Panc1 (cell line): ENCODE results near the gene SPCS3.

Experiments used
- TF ChIP-seq, protein P1 (sequence below): fragments of 450-650 bp; IDR thresholded peaks from 2 replicates; pipeline ENCODE4 v1.5.1; 2017; ENCODE audit warnings: mild to moderate bottlenecking
- TF ChIP-seq, protein P2 (sequence below), 2 experiments: IDR thresholded peaks; 2 replicates each; pipeline ENCODE4 v1.6.1; 2011 to 2012; ENCODE audit warnings: low read depth in 2 of 2, control low read depth in 1 of 2, low read length in 1 of 2, mild to moderate bottlenecking in 1 of 2, moderate library complexity in 1 of 2; ENCODE audit not compliant: insufficient read depth in 1 of 2

DNA sequence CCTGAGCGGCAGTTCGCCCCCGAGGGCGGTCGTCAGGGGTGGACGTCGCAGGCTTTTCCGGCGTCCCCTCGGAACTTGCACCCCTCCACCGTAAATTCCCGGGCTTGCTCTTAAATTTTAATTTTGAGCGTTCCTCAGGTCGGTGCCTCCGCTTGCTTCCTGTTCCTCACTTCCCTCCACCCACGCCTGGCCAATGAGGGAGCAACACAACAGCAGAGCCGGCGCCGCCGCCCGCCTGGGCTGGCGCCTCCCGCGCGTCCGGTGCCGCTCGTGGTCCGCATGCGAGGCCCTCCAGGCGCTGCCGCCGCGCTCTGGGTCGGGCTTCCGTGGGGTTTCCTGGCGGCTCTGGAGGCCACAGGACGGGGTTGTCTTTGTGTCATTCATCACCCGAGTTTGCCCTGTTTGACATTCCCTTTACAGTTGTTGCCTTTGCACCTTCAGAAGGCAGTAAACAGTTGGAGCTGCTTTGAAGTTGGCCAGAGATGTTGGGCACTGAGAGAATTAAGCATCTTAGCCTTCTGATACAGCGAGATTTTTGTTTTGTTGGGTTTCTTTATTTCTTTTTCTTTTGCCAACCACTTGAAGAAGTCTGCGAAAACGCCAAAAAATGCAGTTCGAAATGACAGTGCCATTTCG lies 692 bp downstream of the SPCS3 start:
- TF ChIP-seq, protein P1, sequence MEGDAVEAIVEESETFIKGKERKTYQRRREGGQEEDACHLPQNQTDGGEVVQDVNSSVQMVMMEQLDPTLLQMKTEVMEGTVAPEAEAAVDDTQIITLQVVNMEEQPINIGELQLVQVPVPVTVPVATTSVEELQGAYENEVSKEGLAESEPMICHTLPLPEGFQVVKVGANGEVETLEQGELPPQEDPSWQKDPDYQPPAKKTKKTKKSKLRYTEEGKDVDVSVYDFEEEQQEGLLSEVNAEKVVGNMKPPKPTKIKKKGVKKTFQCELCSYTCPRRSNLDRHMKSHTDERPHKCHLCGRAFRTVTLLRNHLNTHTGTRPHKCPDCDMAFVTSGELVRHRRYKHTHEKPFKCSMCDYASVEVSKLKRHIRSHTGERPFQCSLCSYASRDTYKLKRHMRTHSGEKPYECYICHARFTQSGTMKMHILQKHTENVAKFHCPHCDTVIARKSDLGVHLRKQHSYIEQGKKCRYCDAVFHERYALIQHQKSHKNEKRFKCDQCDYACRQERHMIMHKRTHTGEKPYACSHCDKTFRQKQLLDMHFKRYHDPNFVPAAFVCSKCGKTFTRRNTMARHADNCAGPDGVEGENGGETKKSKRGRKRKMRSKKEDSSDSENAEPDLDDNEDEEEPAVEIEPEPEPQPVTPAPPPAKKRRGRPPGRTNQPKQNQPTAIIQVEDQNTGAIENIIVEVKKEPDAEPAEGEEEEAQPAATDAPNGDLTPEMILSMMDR, result no peak
- TF ChIP-seq, protein P2, sequence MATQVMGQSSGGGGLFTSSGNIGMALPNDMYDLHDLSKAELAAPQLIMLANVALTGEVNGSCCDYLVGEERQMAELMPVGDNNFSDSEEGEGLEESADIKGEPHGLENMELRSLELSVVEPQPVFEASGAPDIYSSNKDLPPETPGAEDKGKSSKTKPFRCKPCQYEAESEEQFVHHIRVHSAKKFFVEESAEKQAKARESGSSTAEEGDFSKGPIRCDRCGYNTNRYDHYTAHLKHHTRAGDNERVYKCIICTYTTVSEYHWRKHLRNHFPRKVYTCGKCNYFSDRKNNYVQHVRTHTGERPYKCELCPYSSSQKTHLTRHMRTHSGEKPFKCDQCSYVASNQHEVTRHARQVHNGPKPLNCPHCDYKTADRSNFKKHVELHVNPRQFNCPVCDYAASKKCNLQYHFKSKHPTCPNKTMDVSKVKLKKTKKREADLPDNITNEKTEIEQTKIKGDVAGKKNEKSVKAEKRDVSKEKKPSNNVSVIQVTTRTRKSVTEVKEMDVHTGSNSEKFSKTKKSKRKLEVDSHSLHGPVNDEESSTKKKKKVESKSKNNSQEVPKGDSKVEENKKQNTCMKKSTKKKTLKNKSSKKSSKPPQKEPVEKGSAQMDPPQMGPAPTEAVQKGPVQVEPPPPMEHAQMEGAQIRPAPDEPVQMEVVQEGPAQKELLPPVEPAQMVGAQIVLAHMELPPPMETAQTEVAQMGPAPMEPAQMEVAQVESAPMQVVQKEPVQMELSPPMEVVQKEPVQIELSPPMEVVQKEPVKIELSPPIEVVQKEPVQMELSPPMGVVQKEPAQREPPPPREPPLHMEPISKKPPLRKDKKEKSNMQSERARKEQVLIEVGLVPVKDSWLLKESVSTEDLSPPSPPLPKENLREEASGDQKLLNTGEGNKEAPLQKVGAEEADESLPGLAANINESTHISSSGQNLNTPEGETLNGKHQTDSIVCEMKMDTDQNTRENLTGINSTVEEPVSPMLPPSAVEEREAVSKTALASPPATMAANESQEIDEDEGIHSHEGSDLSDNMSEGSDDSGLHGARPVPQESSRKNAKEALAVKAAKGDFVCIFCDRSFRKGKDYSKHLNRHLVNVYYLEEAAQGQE (IDR thresholded peaks at IDR 0.05; ENCODE audit: insufficient read depth in 1 of 2, low read depth in 2 of 2, low read length in 1 of 2), result no peak
